Umbilical cord (tissue), 2 donors: ENCODE measurements around the gene HOXC5. TPM values are rescaled to one million over a fixed set of nuclear protein-coding genes. Genes with fewer than 3 reads are reported as not detected.

Experiments used
- DNase-seq: peaks from one replicate; pipeline ENCODE4 v3.0.0-alpha.2; 2015; ENCODE audit warnings: low spot score
- total RNA-seq: library from RNA; depleted of rRNA; stranded (reverse); fragments of >200 nt; gene quantifications from one replicate; pipeline ENCODE4 v1.2.3, GENCODE V29; 2014; ENCODE audit warnings: low replicate concordance; ENCODE audit not compliant: insufficient read depth

Gene HOXC5
- 1.2 TPM for total RNA-seq

GRCh38 chr12:54032627-54033100 is at the start of gene HOXC5:
HOXC5 (plus strand) TSS chr12:54033050; CDS start chr12:54033123, 73 bp downstream.
- peak; percentile 92 for DNase-seq

- peak; percentile 47 for DNase-seq
Observed at GRCh38 chr12:53983568-53983949, 49.3 kb upstream of the HOXC5 start.

- DNase-seq, result peak; percentile 42
Observed at GRCh38 chr12:53983950-53984572, 48.8 kb upstream of the HOXC5 start.

GRCh38 chr12:53984901-53985691 is 47.8 kb upstream of the HOXC5 start, which contains the start of gene HOXC10:
HOXC10 (plus strand) TSS chr12:53985146; CDS start chr12:53985260, 114 bp downstream.
- DNase-seq, result peak; percentile 99

- DNase-seq, result peak; percentile 32
Observed at GRCh38 chr12:53985692-53985993, 47.2 kb upstream of the HOXC5 start.

GRCh38 chr12:53985994-53986685 is 46.7 kb upstream of the HOXC5 start:
- DNase-seq, result peak; percentile 55

- DNase-seq, result no peak
Observed at GRCh38 chr12:53986686-53987483, 46.0 kb upstream of the HOXC5 start.

- peak; percentile 77 for DNase-seq
Observed at GRCh38 chr12:53987787-53988230, 45.0 kb upstream of the HOXC5 start.

GRCh38 chr12:53988541-53989226 is 44.2 kb upstream of the HOXC5 start:
- DNase-seq, result no peak

GRCh38 chr12:53989227-53990113 is 43.4 kb upstream of the HOXC5 start:
- peak; percentile 77 for DNase-seq

- DNase-seq, result peak; percentile 47
Observed at GRCh38 chr12:53990311-53991076, 42.4 kb upstream of the HOXC5 start.

GRCh38 chr12:53991077-53991460 is 41.8 kb upstream of the HOXC5 start:
- peak; percentile 64 for DNase-seq

GRCh38 chr12:53992377-53992889 is 40.4 kb upstream of the HOXC5 start:
- no peak for DNase-seq

- no peak for DNase-seq
Observed at GRCh38 chr12:53993162-53994008, 39.5 kb upstream of the HOXC5 start.

GRCh38 chr12:53994009-53994263 is 38.9 kb upstream of the HOXC5 start:
- peak; percentile 46 for DNase-seq

GRCh38 chr12:53994264-53995001 is 38.4 kb upstream of the HOXC5 start:
- peak; percentile 40 for DNase-seq

GRCh38 chr12:53995002-53995377 is 37.9 kb upstream of the HOXC5 start:
- no peak for DNase-seq
